GM23338 (cell line): ENCODE data around the gene CCDC50. TPM values are rescaled to one million over a fixed set of nuclear protein-coding genes. Genes with fewer than 3 reads are reported as not detected.

Experiments
- ATAC-seq: fragments of 200-7000 bp; cut with Tn5 transposase; 3 replicates; pipeline ENCODE4 v1.9.1; 2020
- DNase-seq: peaks from one replicate; pipeline ENCODE4 v3.0.0-alpha.2; 2015; ENCODE audit warnings: low spot score
- H2AFZ ChIP-seq: fragments of 200-600 bp; sonication (generic); 2 replicates; pipeline ENCODE4 v1.8.0; 2016; ENCODE audit warnings: antibody characterized with exemption, mild to moderate bottlenecking, moderate library complexity
- H3F3A ChIP-seq: fragments of 200-600 bp; sonication (generic); replicated peaks from 2 replicates; pipeline ENCODE4 v1.8.0; 2017; ENCODE audit warnings: antibody characterized with exemption, mixed run types, low read depth
- H3K27ac ChIP-seq: fragments of 200-600 bp; sonication (generic); 2 replicates; pipeline ENCODE4 v1.6.1; 2016; ENCODE audit warnings: low read depth
- H3K27me3 ChIP-seq: fragments of 200-600 bp; sonication (generic); 2 replicates; pipeline ENCODE4 v1.8.0; 2016; ENCODE audit warnings: mild to moderate bottlenecking, mixed run types, moderate library complexity; ENCODE audit not compliant: insufficient read depth
- H3K36me3 ChIP-seq: fragments of 200-600 bp; sonication (generic); 2 replicates; pipeline ENCODE4 v1.8.0; 2016; ENCODE audit warnings: mild to moderate bottlenecking; ENCODE audit not compliant: insufficient read depth
- H3K4me1 ChIP-seq: fragments of 200-600 bp; sonication (generic); 2 replicates; pipeline ENCODE4 v1.8.0; 2016; ENCODE audit warnings: mild to moderate bottlenecking, moderate library complexity; ENCODE audit not compliant: insufficient read depth
- H3K4me2 ChIP-seq: fragments of 200-600 bp; sonication (generic); 2 replicates; pipeline ENCODE4 v1.7.1; 2017; ENCODE audit warnings: mixed run types
- H3K4me3 ChIP-seq: fragments of 200-600 bp; sonication (generic); 2 replicates; pipeline ENCODE4 v1.6.1; 2016; ENCODE audit warnings: mixed run types
- H3K79me2 ChIP-seq: fragments of 200-600 bp; sonication (generic); replicated peaks from 2 replicates; pipeline ENCODE4 v1.8.0; 2017; ENCODE audit warnings: mild to moderate bottlenecking; ENCODE audit not compliant: insufficient read depth
- H3K9me2 ChIP-seq: fragments of 200-600 bp; sonication (generic); 2 replicates; pipeline ENCODE4 v1.8.0; 2017; ENCODE audit not compliant: insufficient read depth
- H4K20me1 ChIP-seq: fragments of 200-600 bp; sonication (generic); replicated peaks from 2 replicates; pipeline ENCODE4 v1.8.0; 2017; ENCODE audit warnings: mild to moderate bottlenecking; ENCODE audit not compliant: insufficient read depth
- H3K27ac Mint-ChIP-seq: 2 replicates; pipeline ENCODE4 v1.8.0; 2020; ENCODE audit warnings: inconsistent platforms, mild to moderate bottlenecking, moderate library complexity, mixed read lengths
- H3K27me3 Mint-ChIP-seq: 3 replicates; pipeline ENCODE4 v1.8.0; 2022; ENCODE audit warnings: low read depth, mild to moderate bottlenecking, moderate library complexity, mixed read lengths, inconsistent platforms; ENCODE audit not compliant: insufficient read depth, poor library complexity
- H3K36me3 Mint-ChIP-seq: 3 replicates; pipeline ENCODE4 v1.8.0; 2021; ENCODE audit warnings: low read depth, mild to moderate bottlenecking, inconsistent platforms, moderate library complexity, mixed read lengths
- H3K4me1 Mint-ChIP-seq: 3 replicates; pipeline ENCODE4 v1.8.0; 2020; ENCODE audit warnings: mild to moderate bottlenecking, inconsistent platforms, mixed read lengths
- H3K4me3 Mint-ChIP-seq: 3 replicates; pipeline ENCODE4 v1.8.0; 2021; ENCODE audit warnings: moderate library complexity, mild to moderate bottlenecking, inconsistent platforms, mixed read lengths
- H3K9me3 Mint-ChIP-seq: 3 replicates; pipeline ENCODE4 v1.8.0; 2020; ENCODE audit warnings: moderate library complexity, mild to moderate bottlenecking, inconsistent platforms, mixed read lengths
- CREB1 ChIP-seq: fragments of 250-450 bp; sonication (Bioruptor Pico); IDR thresholded peaks from 2 replicates; pipeline ENCODE4 v1.5.0; 2020; ENCODE audit warnings: low read depth, mild to moderate bottlenecking, moderate library complexity
- EZH2 ChIP-seq: fragments of 200-600 bp; sonication (generic); IDR thresholded peaks from one replicate; pipeline ENCODE4 v1.8.0; 2017; ENCODE audit warnings: antibody characterized with exemption, mild to moderate bottlenecking, low read depth; ENCODE audit not compliant: unreplicated experiment
- EZH2phosphoT487 ChIP-seq: fragments of 200-600 bp; sonication (generic); IDR thresholded peaks from one replicate; pipeline ENCODE4 v1.8.1; 2018; ENCODE audit warnings: antibody characterized with exemption; ENCODE audit not compliant: unreplicated experiment
- JUNB ChIP-seq: IDR thresholded peaks from one replicate; pipeline ENCODE4 v1.6.1; 2016; ENCODE audit warnings: antibody characterized with exemption; ENCODE audit not compliant: unreplicated experiment
- NANOG ChIP-seq: IDR thresholded peaks from 2 replicates; pipeline ENCODE4 v1.6.1; 2016; ENCODE audit warnings: antibody characterized with exemption, borderline replicate concordance
- POLR2AphosphoS5 ChIP-seq: IDR thresholded peaks from 2 replicates; pipeline ENCODE4 v1.6.1; 2016; ENCODE audit warnings: antibody characterized with exemption, low read depth
- STAT1 ChIP-seq: IDR thresholded peaks from one replicate; pipeline ENCODE4 v1.6.1; 2016; ENCODE audit warnings: antibody characterized with exemption; ENCODE audit not compliant: unreplicated experiment
- ZNF114 ChIP-seq: fragments of 250-450 bp; sonication (Bioruptor Pico); IDR thresholded peaks from 2 replicates; pipeline ENCODE4 v1.5.0; 2020; ENCODE audit warnings: mild to moderate bottlenecking, moderate library complexity
- ZNF331 ChIP-seq: fragments of 250-450 bp; sonication (Bioruptor Pico); IDR thresholded peaks from 2 replicates; pipeline ENCODE4 v1.5.0; 2020; ENCODE audit warnings: low read depth, mild to moderate bottlenecking, moderate library complexity
- polyA plus RNA-seq: library from polyadenylated mRNA; unstranded; fragments of >200 nt; fragmentation: Nextera tagmentation; extraction: Ambion mirVana; gene quantifications from 2 replicates; pipeline ENCODE4 v1.2.1, GENCODE V29; 2016
- total RNA-seq: library from RNA; depleted of rRNA; stranded (reverse); fragments of >200 nt; shearing (Covaris generic); gene quantifications from 2 replicates; pipeline ENCODE4 v1.2.3, GENCODE V29; 2014
- TF ChIP-seq, protein P1 (sequence below), 2 experiments: fragments of 200-600 bp in 1 of 2; sonication (generic) in 1 of 2; conservative IDR thresholded peaks; 2 replicates each; pipeline versions ENCODE4 v1.5.1 to v1.6.1; 2016 to 2017; ENCODE audit warnings: antibody characterized with exemption in 2 of 2, low read depth in 2 of 2, mild to moderate bottlenecking in 2 of 2, moderate library complexity in 1 of 2
- TF ChIP-seq, protein P2 (sequence below): fragments of 250-450 bp; sonication (Bioruptor Pico); IDR thresholded peaks from 2 replicates; pipeline ENCODE4 v1.5.0; 2020; ENCODE audit warnings: mild to moderate bottlenecking, moderate library complexity
- TF ChIP-seq, protein P3 (sequence below): IDR thresholded peaks from one replicate; pipeline ENCODE4 v1.6.1; 2018; ENCODE audit warnings: antibody characterized with exemption; ENCODE audit not compliant: unreplicated experiment
- TF ChIP-seq, protein P4 (sequence below): IDR thresholded peaks from 2 replicates; pipeline ENCODE4 v1.6.1; 2016; ENCODE audit warnings: antibody characterized with exemption

The CCDC50 gene
- total and polyA plus RNA-seq, 2 experiments from 2014 or later: 22.4 to 25.4 TPM

DNA sequence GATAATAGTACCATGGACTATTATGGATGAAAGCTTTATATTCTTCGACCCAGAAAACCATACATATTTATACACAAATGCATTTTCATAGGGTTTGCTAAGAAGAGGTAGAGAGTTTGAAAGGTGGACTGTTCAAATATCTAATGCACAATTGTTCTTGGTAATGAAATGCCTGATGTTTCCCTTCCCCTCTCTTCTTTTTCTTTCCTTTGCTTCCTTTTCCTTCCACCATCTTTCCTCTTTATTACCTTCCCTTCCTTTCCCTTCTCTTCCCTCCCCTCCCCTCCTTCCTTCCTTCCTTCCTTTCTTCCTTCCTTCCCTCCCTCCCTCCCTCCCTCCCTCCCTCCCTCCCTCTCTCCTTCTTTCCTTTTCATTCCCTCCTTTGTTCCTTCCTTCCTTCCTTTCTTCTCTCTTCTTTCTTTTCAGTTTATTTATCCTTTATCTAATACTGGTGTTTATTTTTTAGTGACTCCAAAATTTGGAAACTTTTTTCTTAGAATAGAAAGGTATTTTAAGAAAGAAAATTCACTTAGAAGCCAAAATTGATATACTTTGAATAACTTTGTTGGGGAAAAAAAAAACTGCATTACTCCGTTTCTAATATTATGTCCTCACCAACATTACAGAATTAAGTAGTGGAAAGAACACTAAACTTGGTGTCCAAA is 109.1 kb downstream of the CCDC50 start:
- Histone ChIP-seq H3K4me3 (no peak overlapping the region), H3K4me2 (no peak overlapping the region), H3K4me1 (no peaks in the 10 kb centered on the region), H4K20me1 (no peaks in the 10 kb centered on the region), H3F3A (no peaks in the 10 kb centered on the region), H3K36me3 (no peaks in the 10 kb centered on the region), H3K79me2 (no peaks in the 10 kb centered on the region), H3K9me2 (no peaks in the 10 kb centered on the region), H2AFZ (no peak overlapping the region), H3K27me3 (no peaks in the 10 kb centered on the region), H3K27ac (no peak overlapping the region)
- Mint-ChIP-seq H3K9me3 (no peaks in the 10 kb centered on the region; the same call in 2 of the 3 replicates), H3K4me3 (no peak overlapping the region), H3K36me3 (no peaks in the 10 kb centered on the region), H3K4me1 (peaks cover 4% of the 10 kb centered on the region; the same call in 1 of the 3 replicates), H3K27me3 (no peaks in the 10 kb centered on the region), H3K27ac (no peak overlapping the region)
- ATAC-seq: no peak
- TF ChIP-seq NANOG (no peak), EZH2 (no peak), CREB1 (no peak), JUNB (no peak), STAT1 (no peak), POLR2AphosphoS5 (no peak), EZH2phosphoT487 (no peak), ZNF331 (no peak), ZNF114 (CRISPR knock-in tag) (no peak)
- TF ChIP-seq, protein P1, sequence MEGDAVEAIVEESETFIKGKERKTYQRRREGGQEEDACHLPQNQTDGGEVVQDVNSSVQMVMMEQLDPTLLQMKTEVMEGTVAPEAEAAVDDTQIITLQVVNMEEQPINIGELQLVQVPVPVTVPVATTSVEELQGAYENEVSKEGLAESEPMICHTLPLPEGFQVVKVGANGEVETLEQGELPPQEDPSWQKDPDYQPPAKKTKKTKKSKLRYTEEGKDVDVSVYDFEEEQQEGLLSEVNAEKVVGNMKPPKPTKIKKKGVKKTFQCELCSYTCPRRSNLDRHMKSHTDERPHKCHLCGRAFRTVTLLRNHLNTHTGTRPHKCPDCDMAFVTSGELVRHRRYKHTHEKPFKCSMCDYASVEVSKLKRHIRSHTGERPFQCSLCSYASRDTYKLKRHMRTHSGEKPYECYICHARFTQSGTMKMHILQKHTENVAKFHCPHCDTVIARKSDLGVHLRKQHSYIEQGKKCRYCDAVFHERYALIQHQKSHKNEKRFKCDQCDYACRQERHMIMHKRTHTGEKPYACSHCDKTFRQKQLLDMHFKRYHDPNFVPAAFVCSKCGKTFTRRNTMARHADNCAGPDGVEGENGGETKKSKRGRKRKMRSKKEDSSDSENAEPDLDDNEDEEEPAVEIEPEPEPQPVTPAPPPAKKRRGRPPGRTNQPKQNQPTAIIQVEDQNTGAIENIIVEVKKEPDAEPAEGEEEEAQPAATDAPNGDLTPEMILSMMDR (conservative IDR thresholded peaks at IDR 0.05; ENCODE audit: low read depth in 2 of 2): no peak
- TF ChIP-seq, protein P2, sequence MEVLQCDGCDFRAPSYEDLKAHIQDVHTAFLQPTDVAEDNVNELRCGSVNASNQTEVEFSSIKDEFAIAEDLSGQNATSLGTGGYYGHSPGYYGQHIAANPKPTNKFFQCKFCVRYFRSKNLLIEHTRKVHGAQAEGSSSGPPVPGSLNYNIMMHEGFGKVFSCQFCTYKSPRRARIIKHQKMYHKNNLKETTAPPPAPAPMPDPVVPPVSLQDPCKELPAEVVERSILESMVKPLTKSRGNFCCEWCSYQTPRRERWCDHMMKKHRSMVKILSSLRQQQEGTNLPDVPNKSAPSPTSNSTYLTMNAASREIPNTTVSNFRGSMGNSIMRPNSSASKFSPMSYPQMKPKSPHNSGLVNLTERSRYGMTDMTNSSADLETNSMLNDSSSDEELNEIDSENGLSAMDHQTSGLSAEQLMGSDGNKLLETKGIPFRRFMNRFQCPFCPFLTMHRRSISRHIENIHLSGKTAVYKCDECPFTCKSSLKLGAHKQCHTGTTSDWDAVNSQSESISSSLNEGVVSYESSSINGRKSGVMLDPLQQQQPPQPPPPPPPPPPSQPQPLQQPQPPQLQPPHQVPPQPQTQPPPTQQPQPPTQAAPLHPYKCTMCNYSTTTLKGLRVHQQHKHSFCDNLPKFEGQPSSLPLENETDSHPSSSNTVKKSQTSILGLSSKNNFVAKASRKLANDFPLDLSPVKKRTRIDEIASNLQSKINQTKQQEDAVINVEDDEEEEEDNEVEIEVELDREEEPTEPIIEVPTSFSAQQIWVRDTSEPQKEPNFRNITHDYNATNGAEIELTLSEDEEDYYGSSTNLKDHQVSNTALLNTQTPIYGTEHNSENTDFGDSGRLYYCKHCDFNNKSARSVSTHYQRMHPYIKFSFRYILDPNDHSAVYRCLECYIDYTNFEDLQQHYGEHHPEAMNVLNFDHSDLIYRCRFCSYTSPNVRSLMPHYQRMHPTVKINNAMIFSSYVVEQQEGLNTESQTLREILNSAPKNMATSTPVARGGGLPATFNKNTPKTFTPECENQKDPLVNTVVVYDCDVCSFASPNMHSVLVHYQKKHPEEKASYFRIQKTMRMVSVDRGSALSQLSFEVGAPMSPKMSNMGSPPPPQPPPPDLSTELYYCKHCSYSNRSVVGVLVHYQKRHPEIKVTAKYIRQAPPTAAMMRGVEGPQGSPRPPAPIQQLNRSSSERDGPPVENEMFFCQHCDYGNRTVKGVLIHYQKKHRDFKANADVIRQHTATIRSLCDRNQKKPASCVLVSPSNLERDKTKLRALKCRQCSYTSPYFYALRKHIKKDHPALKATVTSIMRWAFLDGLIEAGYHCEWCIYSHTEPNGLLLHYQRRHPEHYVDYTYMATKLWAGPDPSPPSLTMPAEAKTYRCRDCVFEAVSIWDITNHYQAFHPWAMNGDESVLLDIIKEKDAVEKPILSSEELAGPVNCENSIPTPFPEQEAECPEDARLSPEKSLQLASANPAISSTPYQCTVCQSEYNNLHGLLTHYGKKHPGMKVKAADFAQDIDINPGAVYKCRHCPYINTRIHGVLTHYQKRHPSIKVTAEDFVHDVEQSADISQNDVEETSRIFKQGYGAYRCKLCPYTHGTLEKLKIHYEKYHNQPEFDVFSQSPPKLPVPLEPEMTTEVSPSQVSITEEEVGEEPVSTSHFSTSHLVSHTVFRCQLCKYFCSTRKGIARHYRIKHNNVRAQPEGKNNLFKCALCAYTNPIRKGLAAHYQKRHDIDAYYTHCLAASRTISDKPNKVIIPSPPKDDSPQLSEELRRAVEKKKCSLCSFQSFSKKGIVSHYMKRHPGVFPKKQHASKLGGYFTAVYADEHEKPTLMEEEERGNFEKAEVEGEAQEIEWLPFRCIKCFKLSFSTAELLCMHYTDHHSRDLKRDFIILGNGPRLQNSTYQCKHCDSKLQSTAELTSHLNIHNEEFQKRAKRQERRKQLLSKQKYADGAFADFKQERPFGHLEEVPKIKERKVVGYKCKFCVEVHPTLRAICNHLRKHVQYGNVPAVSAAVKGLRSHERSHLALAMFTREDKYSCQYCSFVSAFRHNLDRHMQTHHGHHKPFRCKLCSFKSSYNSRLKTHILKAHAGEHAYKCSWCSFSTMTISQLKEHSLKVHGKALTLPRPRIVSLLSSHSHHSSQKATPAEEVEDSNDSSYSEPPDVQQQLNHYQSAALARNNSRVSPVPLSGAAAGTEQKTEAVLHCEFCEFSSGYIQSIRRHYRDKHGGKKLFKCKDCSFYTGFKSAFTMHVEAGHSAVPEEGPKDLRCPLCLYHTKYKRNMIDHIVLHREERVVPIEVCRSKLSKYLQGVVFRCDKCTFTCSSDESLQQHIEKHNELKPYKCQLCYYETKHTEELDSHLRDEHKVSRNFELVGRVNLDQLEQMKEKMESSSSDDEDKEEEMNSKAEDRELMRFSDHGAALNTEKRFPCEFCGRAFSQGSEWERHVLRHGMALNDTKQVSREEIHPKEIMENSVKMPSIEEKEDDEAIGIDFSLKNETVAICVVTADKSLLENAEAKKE (CRISPR knock-in tag): no peak
- TF ChIP-seq, protein P3, sequence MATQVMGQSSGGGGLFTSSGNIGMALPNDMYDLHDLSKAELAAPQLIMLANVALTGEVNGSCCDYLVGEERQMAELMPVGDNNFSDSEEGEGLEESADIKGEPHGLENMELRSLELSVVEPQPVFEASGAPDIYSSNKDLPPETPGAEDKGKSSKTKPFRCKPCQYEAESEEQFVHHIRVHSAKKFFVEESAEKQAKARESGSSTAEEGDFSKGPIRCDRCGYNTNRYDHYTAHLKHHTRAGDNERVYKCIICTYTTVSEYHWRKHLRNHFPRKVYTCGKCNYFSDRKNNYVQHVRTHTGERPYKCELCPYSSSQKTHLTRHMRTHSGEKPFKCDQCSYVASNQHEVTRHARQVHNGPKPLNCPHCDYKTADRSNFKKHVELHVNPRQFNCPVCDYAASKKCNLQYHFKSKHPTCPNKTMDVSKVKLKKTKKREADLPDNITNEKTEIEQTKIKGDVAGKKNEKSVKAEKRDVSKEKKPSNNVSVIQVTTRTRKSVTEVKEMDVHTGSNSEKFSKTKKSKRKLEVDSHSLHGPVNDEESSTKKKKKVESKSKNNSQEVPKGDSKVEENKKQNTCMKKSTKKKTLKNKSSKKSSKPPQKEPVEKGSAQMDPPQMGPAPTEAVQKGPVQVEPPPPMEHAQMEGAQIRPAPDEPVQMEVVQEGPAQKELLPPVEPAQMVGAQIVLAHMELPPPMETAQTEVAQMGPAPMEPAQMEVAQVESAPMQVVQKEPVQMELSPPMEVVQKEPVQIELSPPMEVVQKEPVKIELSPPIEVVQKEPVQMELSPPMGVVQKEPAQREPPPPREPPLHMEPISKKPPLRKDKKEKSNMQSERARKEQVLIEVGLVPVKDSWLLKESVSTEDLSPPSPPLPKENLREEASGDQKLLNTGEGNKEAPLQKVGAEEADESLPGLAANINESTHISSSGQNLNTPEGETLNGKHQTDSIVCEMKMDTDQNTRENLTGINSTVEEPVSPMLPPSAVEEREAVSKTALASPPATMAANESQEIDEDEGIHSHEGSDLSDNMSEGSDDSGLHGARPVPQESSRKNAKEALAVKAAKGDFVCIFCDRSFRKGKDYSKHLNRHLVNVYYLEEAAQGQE: no peak
- TF ChIP-seq, protein P4, sequence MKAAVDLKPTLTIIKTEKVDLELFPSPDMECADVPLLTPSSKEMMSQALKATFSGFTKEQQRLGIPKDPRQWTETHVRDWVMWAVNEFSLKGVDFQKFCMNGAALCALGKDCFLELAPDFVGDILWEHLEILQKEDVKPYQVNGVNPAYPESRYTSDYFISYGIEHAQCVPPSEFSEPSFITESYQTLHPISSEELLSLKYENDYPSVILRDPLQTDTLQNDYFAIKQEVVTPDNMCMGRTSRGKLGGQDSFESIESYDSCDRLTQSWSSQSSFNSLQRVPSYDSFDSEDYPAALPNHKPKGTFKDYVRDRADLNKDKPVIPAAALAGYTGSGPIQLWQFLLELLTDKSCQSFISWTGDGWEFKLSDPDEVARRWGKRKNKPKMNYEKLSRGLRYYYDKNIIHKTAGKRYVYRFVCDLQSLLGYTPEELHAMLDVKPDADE: no peak
- no peak for DNase-seq
